Astrocyte (in vitro differentiated cells and primary cell): ENCODE data around the gene SYT6.

Experiments
- CTCF ChIP-seq: IDR thresholded peaks from 2 replicates; pipeline ENCODE4 v1.5.1; 2011; ENCODE audit warnings: low read depth, mild to moderate bottlenecking, inconsistent platforms, low read length, moderate library complexity; ENCODE audit not compliant: insufficient read depth
- EZH2 ChIP-seq: IDR thresholded peaks from 2 replicates; pipeline ENCODE4 v1.6.1; 2012; ENCODE audit warnings: mild to moderate bottlenecking, low read length, inconsistent platforms; ENCODE audit not compliant: insufficient read depth

- TF ChIP-seq EZH2 (no peak), CTCF (no peak)
Observed at GRCh38 chr1:114081437-114082303, 72.0 kb downstream of the SYT6 start.
